GM12892 (cell line): ENCODE results near the gene RAB3GAP2.

Experiments
- POLR2A ChIP-seq: IDR thresholded peaks from 2 replicates; pipeline ENCODE4 v1.6.1; 2011; ENCODE audit warnings: low read depth, low read length, control low read depth
- POLR2AphosphoS5 ChIP-seq: IDR thresholded peaks from 2 replicates; pipeline ENCODE4 v1.6.1; 2011; ENCODE audit warnings: low read depth, low read length, control low read depth
- TAF1 ChIP-seq: IDR thresholded peaks from 2 replicates; pipeline ENCODE4 v1.6.1; 2011; ENCODE audit warnings: low read depth, mild to moderate bottlenecking, control low read depth, low read length, borderline replicate concordance

- no peak for TF ChIP-seq POLR2A
- no peak for TF ChIP-seq TAF1
- no peak for TF ChIP-seq POLR2AphosphoS5
These were observed 31.1 kb downstream of the RAB3GAP2 start for GRCh38 chr1:220241072-220241663.
